Liver (tissue), 9 donors: Measurements from ENCODE around the gene PTHLH. TPM values are rescaled to one million over a fixed set of nuclear protein-coding genes. Genes with fewer than 3 reads are reported as not detected.

ENCODE experiments used
- DNase-seq: peaks from one replicate; pipeline ENCODE4 v3.0.0-alpha.2; 2017; ENCODE audit warnings: low spot score
- H3K27ac ChIP-seq, 2 donors: one replicate each; pipeline ENCODE4 v1.7.0; 2013; ENCODE audit warnings: inconsistent platforms in 2 of 2, low read length in 2 of 2, control low read depth in 1 of 2, low read depth in 1 of 2, mild to moderate bottlenecking in 1 of 2
- H3K27me3 ChIP-seq, 4 donors: one replicate each; pipeline versions ENCODE4 v1.6.1 to v1.7.0; 2013; ENCODE audit warnings: low read length in 3 of 4, inconsistent platforms in 1 of 4, mild to moderate bottlenecking in 1 of 4, moderate library complexity in 1 of 4; ENCODE audit not compliant: control insufficient read depth in 4 of 4, insufficient read depth in 4 of 4
- H3K36me3 ChIP-seq, 4 donors: one replicate each; pipeline versions ENCODE4 v1.6.1 to v1.7.0; 2013; ENCODE audit warnings: low read length in 3 of 4, mild to moderate bottlenecking in 3 of 4, low read depth in 1 of 4, moderate library complexity in 1 of 4; ENCODE audit not compliant: control insufficient read depth in 4 of 4, insufficient read depth in 3 of 4
- H3K4me1 ChIP-seq, 4 donors: one replicate each; pipeline versions ENCODE4 v1.6.1 to v1.7.0; 2013; ENCODE audit warnings: low read length in 3 of 4, mild to moderate bottlenecking in 3 of 4, moderate library complexity in 1 of 4; ENCODE audit not compliant: control insufficient read depth in 4 of 4, insufficient read depth in 4 of 4
- H3K4me3 ChIP-seq, 3 donors: one replicate each; pipeline versions ENCODE4 v1.6.1 to v1.7.0; 2013; ENCODE audit warnings: low read length in 3 of 3, control low read depth in 1 of 3, low read depth in 1 of 3, mild to moderate bottlenecking in 1 of 3
- H3K9ac ChIP-seq, 2 donors: one replicate each; pipeline ENCODE4 v1.7.0; 2013; ENCODE audit warnings: low read length in 2 of 2, mild to moderate bottlenecking in 2 of 2, moderate library complexity in 2 of 2, control low read depth in 1 of 2, low read depth in 1 of 2
- H3K9me3 ChIP-seq, 4 donors: one replicate each; pipeline versions ENCODE4 v1.6.1 to v1.7.0; 2013; ENCODE audit warnings: low read length in 3 of 4; ENCODE audit not compliant: control insufficient read depth in 4 of 4
- ATF3 ChIP-seq: IDR thresholded peaks from 2 replicates; pipeline ENCODE4 v1.6.1; 2016; ENCODE audit warnings: antibody characterized with exemption
- EGR1 ChIP-seq, 2 donors: IDR thresholded peaks; 2 replicates each; pipeline ENCODE4 v1.6.1; 2016 to 2018; ENCODE audit warnings: antibody characterized with exemption in 2 of 2, low read depth in 2 of 2
- FOXA2 ChIP-seq: IDR thresholded peaks from 2 replicates; pipeline ENCODE4 v1.6.1; 2016; ENCODE audit warnings: antibody characterized with exemption
- GABPA ChIP-seq, 2 donors: IDR thresholded peaks in 1 of 2; conservative IDR thresholded peaks in 1 of 2; 2 replicates each; pipeline ENCODE4 v1.6.1; 2016; ENCODE audit warnings: antibody characterized with exemption in 2 of 2, mild to moderate bottlenecking in 1 of 2, moderate library complexity in 1 of 2
- HNF4A ChIP-seq, 2 donors: conservative IDR thresholded peaks; 2 replicates each; pipeline ENCODE4 v1.6.1; 2016; ENCODE audit warnings: antibody characterized with exemption in 2 of 2, mild to moderate bottlenecking in 2 of 2
- HNF4G ChIP-seq: IDR thresholded peaks from 2 replicates; pipeline ENCODE4 v1.6.1; 2016; ENCODE audit warnings: antibody characterized with exemption
- JUND ChIP-seq, 2 donors: IDR thresholded peaks; 2 replicates each; pipeline ENCODE4 v1.6.1; 2016; ENCODE audit warnings: antibody characterized with exemption in 2 of 2
- MAX ChIP-seq: IDR thresholded peaks from 2 replicates; pipeline ENCODE4 v1.6.1; 2016; ENCODE audit warnings: antibody characterized with exemption
- RAD21 ChIP-seq, 2 donors: IDR thresholded peaks; 2 replicates each; pipeline ENCODE4 v1.6.1; 2016; ENCODE audit warnings: antibody characterized with exemption in 2 of 2, mild to moderate bottlenecking in 2 of 2
- REST ChIP-seq: IDR thresholded peaks from 2 replicates; pipeline ENCODE4 v1.6.1; 2016; ENCODE audit warnings: antibody characterized with exemption, mild to moderate bottlenecking
- RXRA ChIP-seq, 2 donors: IDR thresholded peaks; 2 replicates each; pipeline ENCODE4 v1.6.1; 2017 to 2018; ENCODE audit warnings: antibody characterized with exemption in 2 of 2, mild to moderate bottlenecking in 1 of 2
- SP1 ChIP-seq: IDR thresholded peaks from 2 replicates; pipeline ENCODE4 v1.6.1; 2018; ENCODE audit warnings: antibody characterized with exemption, mild to moderate bottlenecking
- TAF1 ChIP-seq: conservative IDR thresholded peaks from 2 replicates; pipeline ENCODE4 v1.6.1; 2016; ENCODE audit warnings: antibody characterized with exemption, mild to moderate bottlenecking
- YY1 ChIP-seq: IDR thresholded peaks from 2 replicates; pipeline ENCODE4 v1.6.1; 2016; ENCODE audit warnings: antibody characterized with exemption, mild to moderate bottlenecking
- ZBTB33 ChIP-seq: IDR thresholded peaks from 2 replicates; pipeline ENCODE4 v1.6.1; 2016; ENCODE audit warnings: antibody characterized with exemption
- WGBS: extraction: QIAGEN DNeasy Blood & Tissue Kit; methylation state at CpG from one replicate; pipeline ENCODE4 v1.1.7; 2013; 5-methylcytosine and 5-hydroxymethylcytosine counted together
- polyA plus RNA-seq, 2 donors: library from polyadenylated mRNA; stranded (reverse) in 1 of 2; unstranded in 1 of 2; fragments of 200-250 nt in 1 of 2; fragments of >200 nt in 1 of 2; fragmentation: Nextera tagmentation in 1 of 2; extraction: Ambion mirVana in 1 of 2; gene quantifications; one replicate each; pipeline versions ENCODE4 v1.2.1 to v1.2.3, GENCODE V29; 2013 to 2015
- total RNA-seq, 2 donors: library from RNA; depleted of rRNA; stranded (reverse); fragments of >200 nt; gene quantifications; one replicate each; pipeline ENCODE4 v1.2.3, GENCODE V29; 2014
- donor health status: healthy.
- donor health status: healthy.
- donor health status: healthy.
- donor health status: healthy.
- donor health status: healthy.

The PTHLH gene
- total and polyA plus RNA-seq, 4 donors: not detected

- no peaks in the 10 kb centered on the region for H3K4me1 ChIP-seq
- no peaks in the 10 kb centered on the region for H3K27me3 ChIP-seq
- no peak overlapping the region for H3K4me3 ChIP-seq
- H3K36me3 ChIP-seq: no peaks in the 10 kb centered on the region
- DNase-seq: no peak
- no peak overlapping the region for H3K9ac ChIP-seq
- WGBS: 85% methylated on average over 1 of the region's 1 CpG
- no peaks in the 10 kb centered on the region for H3K9me3 ChIP-seq
- TF ChIP-seq RAD21 (IDR thresholded peaks at IDR 0.05) (no peak), HNF4G (no peak), ATF3 (no peak), FOXA2 (no peak), SP1 (no peak)
- no peak overlapping the region for H3K27ac ChIP-seq
Observed at GRCh38 chr12:28017873-28018255, 45.3 kb upstream of the PTHLH start.

GRCh38 chr12:28017126-28017872 is 44.8 kb upstream of the PTHLH start:
- no peak for DNase-seq
- no peaks in the 10 kb centered on the region for H3K4me1 ChIP-seq
- H3K27ac ChIP-seq: no peak overlapping the region
- H3K27me3 ChIP-seq: no peaks in the 10 kb centered on the region
- no peak overlapping the region for H3K4me3 ChIP-seq
- TF ChIP-seq EGR1 (IDR thresholded peaks at IDR 0.05; ENCODE audit: low read depth in 2 of 2) (no peak), RAD21 (IDR thresholded peaks at IDR 0.05) (no peak), GABPA (IDR thresholded peaks at IDR 0.05 in 1 of 2, conservative IDR thresholded peaks at IDR 0.05 in 1 of 2) (no peak), TAF1 (no peak), ZBTB33 (no peak), REST (no peak), ATF3 (no peak), JUND (IDR thresholded peaks at IDR 0.05) (no peak), YY1 (no peak), SP1 (no peak), HNF4G (no peak), RXRA (IDR thresholded peaks at IDR 0.05) (no peak), HNF4A (conservative IDR thresholded peaks at IDR 0.05) (no peak), MAX (no peak), FOXA2 (no peak)
- H3K9me3 ChIP-seq: no peaks in the 10 kb centered on the region
- H3K9ac ChIP-seq: no peak overlapping the region
- no peaks in the 10 kb centered on the region for H3K36me3 ChIP-seq
- 79% methylated on average over 4 of the region's 4 CpGs for WGBS
